Measurements from ENCODE around the gene FSTL3. TPM values are rescaled to one million over a fixed set of nuclear protein-coding genes. Genes with fewer than 3 reads are reported as not detected.

FSTL3 gene
- total RNA-seq, 1 donor from 2014 or later, result 312 TPM

DNA sequence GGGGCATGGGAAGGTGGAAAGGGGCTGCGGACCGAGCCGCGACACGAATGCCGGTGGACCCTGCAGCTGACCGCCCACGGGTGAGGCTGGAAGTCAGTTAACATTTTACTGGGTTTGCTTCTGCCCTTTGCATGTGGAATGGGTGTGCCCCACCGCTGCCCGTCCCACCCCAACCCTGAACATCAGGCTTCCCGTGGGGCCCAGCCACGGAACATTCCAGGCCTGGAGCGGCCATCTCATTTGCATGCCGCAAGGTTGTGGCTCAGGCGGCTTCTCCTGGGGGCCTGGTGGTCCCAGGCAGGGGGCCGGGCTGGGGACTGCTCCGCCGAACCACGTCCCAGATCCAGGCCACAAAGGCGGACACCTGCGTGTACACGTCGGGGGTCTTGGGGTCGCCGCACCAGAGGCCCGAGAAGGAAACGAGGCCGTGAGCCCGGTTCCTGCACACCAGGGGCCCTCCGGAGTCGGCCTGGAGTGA, 9.3 kb downstream of the FSTL3 start:
- Mint-ChIP-seq H3K36me3 (ENCODE audit: low read depth) (peaks cover 2% of the 10 kb centered on the region), H3K4me1 (ENCODE audit: low read depth) (peaks cover 4% of the 10 kb centered on the region), H3K27ac (ENCODE audit: unreplicated experiment) (no peak overlapping the region), H3K27me3 (ENCODE audit: low read depth) (no peaks in the 10 kb centered on the region), H3K9me3 (ENCODE audit: low read depth) (no peaks in the 10 kb centered on the region), H3K4me3 (ENCODE audit: unreplicated experiment) (no peak overlapping the region)
- no peak for DNase-seq (ENCODE audit: low spot score)
- TF ChIP-seq, protein P1, sequence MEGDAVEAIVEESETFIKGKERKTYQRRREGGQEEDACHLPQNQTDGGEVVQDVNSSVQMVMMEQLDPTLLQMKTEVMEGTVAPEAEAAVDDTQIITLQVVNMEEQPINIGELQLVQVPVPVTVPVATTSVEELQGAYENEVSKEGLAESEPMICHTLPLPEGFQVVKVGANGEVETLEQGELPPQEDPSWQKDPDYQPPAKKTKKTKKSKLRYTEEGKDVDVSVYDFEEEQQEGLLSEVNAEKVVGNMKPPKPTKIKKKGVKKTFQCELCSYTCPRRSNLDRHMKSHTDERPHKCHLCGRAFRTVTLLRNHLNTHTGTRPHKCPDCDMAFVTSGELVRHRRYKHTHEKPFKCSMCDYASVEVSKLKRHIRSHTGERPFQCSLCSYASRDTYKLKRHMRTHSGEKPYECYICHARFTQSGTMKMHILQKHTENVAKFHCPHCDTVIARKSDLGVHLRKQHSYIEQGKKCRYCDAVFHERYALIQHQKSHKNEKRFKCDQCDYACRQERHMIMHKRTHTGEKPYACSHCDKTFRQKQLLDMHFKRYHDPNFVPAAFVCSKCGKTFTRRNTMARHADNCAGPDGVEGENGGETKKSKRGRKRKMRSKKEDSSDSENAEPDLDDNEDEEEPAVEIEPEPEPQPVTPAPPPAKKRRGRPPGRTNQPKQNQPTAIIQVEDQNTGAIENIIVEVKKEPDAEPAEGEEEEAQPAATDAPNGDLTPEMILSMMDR (IDR thresholded peaks at IDR 0.05), result no peak

GRCh38 chr19:686589-687297, 10.6 kb downstream of the FSTL3 start:
- peaks cover 2% of the 10 kb centered on the region for H3K36me3 Mint-ChIP-seq (ENCODE audit: low read depth)
- H3K4me3 Mint-ChIP-seq (ENCODE audit: unreplicated experiment), result no peak overlapping the region
- H3K9me3 Mint-ChIP-seq (ENCODE audit: low read depth), result no peaks in the 10 kb centered on the region
- H3K4me1 Mint-ChIP-seq (ENCODE audit: low read depth), result no peaks in the 10 kb centered on the region
- DNase-seq (ENCODE audit: low spot score), result no peak
- H3K27me3 Mint-ChIP-seq (ENCODE audit: low read depth), result no peaks in the 10 kb centered on the region
- no peak overlapping the region for H3K27ac Mint-ChIP-seq (ENCODE audit: unreplicated experiment)
- TF ChIP-seq, protein P1 (IDR thresholded peaks at IDR 0.05), result no peak

DNA sequence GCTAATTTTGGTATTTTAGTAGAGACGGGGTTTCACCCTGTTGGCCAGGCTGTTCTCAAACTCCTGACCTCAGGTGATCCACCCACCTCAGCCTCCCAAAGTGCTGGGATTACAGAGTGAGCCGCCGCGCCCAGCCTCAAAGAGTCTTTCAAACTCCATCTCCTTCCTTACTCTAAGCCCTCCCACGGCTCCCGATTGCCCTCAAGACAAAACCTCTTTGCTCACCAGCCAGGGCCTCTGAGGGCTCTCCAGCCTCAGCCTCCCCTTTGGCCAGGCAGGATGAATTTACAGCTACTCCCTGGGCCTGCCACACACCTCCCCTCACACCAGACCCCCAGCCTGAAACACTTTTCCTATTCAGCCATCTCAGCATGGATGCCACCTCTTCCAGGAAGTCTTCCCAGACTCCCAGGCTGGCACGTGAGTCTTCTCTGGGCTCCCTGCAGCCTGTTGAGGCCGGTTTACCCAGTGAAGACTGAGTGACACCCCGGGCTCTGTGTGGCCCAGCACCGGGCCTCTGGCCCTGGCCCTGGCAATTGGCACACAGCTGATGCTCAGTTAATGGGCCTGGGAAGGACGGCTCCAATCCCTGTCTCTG, 11.5 kb downstream of the FSTL3 start:
- no peaks in the 10 kb centered on the region for H3K27me3 Mint-ChIP-seq (ENCODE audit: low read depth)
- H3K4me1 Mint-ChIP-seq (ENCODE audit: low read depth), result no peaks in the 10 kb centered on the region
- no peak overlapping the region for H3K4me3 Mint-ChIP-seq (ENCODE audit: unreplicated experiment)
- H3K36me3 Mint-ChIP-seq (ENCODE audit: low read depth), result peaks cover 2% of the 10 kb centered on the region
- H3K9me3 Mint-ChIP-seq (ENCODE audit: low read depth), result no peaks in the 10 kb centered on the region
- no peak for DNase-seq (ENCODE audit: low spot score)
- H3K27ac Mint-ChIP-seq (ENCODE audit: unreplicated experiment), result no peak overlapping the region
- TF ChIP-seq, protein P1 (IDR thresholded peaks at IDR 0.05), result no peak

- H3K27ac Mint-ChIP-seq (ENCODE audit: unreplicated experiment), result no peak overlapping the region
- no peaks in the 10 kb centered on the region for H3K27me3 Mint-ChIP-seq (ENCODE audit: low read depth)
- no peak overlapping the region for H3K4me3 Mint-ChIP-seq (ENCODE audit: unreplicated experiment)
- H3K4me1 Mint-ChIP-seq (ENCODE audit: low read depth), result no peaks in the 10 kb centered on the region
- H3K9me3 Mint-ChIP-seq (ENCODE audit: low read depth), result no peaks in the 10 kb centered on the region
- H3K36me3 Mint-ChIP-seq (ENCODE audit: low read depth), result no peaks in the 10 kb centered on the region
- DNase-seq (ENCODE audit: low spot score), result no peak
- TF ChIP-seq, protein P1 (IDR thresholded peaks at IDR 0.05), result no peak
Measured at GRCh38 chr19:688214-688613, 12.0 kb downstream of the FSTL3 start.

- H3K27ac Mint-ChIP-seq (ENCODE audit: unreplicated experiment), result no peak overlapping the region
- H3K4me3 Mint-ChIP-seq (ENCODE audit: unreplicated experiment), result no peak overlapping the region
- no peaks in the 10 kb centered on the region for H3K4me1 Mint-ChIP-seq (ENCODE audit: low read depth)
- H3K27me3 Mint-ChIP-seq (ENCODE audit: low read depth), result no peaks in the 10 kb centered on the region
- TF ChIP-seq, protein P1 (IDR thresholded peaks at IDR 0.05), result no peak
- no peaks in the 10 kb centered on the region for H3K36me3 Mint-ChIP-seq (ENCODE audit: low read depth)
- no peak for DNase-seq (ENCODE audit: low spot score)
- no peaks in the 10 kb centered on the region for H3K9me3 Mint-ChIP-seq (ENCODE audit: low read depth)
Measured at GRCh38 chr19:688992-689391, 12.8 kb downstream of the FSTL3 start.

Data from chondrocyte (in vitro differentiated cells).